NCI-H1048 (cell line): ENCODE measurements around the gene FER1L5.

Experiments
- DNase-seq: peaks from one replicate; lab custom pipeline; 2025; lab: John Stamatoyannopoulos, UW

Gene FER1L5

DNA sequence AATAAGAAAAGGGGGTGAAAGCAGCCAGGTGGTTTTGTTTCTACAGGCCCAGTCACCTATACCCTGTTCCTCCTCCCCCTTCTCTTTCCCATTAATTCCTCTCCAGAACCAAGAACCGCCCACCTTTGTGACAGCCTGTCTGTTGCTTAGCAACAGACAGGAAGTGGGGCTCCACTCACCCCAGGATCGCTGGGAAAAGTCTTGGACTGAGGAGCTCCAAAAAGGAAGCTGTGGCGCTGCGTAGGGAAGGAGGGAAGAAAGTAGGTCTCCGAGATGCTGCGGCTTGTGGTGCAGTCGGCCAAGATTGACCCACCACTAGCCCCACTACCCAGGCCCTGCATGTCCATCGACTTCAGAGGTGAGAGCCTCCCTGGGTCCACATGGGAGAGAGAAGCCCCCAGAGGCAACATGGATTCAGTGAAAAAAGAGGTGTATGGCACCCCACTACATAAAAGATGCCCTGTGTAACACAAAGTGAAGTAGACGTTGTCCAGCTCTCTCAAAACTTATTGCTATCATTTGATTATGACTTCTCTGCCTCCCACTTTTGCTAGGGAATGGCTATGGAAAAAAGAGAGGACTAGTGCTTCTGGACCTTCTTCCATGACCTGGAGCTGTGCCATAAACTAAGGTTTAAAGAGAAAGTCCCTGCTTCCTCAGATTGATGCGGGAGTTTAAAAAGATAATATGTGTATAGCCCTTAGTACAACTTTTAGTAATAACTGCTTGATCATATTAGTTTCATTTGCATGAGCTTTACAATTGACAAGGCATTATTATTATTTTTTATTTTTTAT lies at the start of gene FER1L5:
TSS of gene FER1L5 (plus strand) at position 201 of the 797 bp plus-strand sequence. CDS start at position 274, 73 bp downstream.
- no peak for DNase-seq

DNA sequence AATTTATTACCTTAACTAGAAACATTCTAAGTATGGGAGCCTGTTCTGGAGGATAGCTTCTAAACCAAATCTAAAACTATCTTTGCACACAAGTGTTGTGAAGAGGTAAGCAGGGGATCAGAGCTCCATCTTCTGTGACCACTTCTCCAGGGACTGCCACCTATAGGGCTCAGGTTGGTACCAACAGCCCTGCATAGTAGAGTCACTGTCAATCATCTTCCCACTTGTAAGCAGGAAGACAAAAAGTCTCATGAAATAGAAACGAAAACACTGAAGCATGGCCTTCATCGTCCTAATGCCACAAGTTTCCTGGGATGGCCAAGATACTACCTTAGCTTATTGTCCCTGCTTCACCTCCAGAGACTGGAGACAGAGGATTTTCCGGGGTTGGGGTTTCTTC lies 48.3 kb upstream of the FER1L5 start:
- no peak for DNase-seq

DNA sequence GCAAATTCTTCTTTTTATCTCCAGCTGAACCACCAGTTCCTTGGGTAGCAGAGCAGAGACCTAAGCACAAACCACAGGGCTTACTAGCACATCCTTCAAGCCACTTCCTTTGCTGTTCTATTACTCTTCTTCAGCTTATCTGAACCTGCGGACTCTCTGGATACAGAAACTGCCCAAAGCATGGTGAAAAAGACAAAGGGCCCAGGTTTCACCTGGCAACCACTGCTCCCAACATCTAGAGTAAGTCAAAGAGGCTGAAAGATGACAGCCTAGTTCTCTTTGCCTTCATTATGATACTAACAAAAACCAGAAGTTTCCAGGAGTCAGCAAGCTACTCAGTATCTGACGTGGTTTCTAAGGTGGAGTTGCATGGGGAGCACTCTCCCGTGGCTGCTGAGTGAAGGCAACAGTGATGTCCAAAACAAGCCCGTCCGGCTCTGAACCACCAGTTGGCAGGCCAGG lies 47.8 kb upstream of the FER1L5 start:
- DNase-seq, result no peak

DNA sequence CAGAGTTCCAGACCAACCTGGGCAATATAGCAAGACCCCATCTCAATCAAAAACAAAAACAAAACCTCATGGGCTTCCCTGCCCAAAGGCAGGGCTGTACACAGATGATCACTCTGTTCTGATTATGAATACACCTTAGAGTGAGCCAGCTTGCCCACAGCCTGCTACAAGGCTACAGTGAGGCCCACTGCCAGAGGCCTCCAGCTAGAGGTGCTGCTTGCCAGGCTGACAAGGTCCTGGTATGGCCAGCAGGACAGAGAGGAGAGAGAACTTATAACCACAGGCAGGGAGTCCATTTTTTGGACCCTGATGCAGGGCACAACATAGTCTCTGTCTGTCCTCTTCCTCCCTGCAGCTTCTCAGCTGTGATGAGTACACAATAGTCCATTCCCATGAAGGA lies 46.0 kb upstream of the FER1L5 start:
- no peak for DNase-seq

DNA sequence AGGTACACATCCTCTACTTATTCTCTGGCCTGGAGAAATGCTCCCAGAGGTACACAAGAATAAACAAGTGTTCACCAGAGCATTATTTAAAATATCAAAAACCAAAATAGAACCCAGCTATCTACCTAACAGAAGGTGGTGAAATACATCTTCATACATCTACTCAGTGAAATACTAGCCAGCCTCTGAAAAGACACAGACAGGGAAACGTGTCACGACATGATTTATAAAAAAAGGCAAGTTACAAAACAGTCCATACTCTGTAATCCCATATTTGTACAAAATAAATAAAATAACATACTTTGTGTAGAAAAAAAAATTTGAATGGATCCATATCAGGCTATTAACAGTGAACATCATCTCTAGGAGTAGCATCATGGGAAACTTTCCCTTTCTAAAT lies 42.6 kb upstream of the FER1L5 start:
- DNase-seq, result no peak

DNA sequence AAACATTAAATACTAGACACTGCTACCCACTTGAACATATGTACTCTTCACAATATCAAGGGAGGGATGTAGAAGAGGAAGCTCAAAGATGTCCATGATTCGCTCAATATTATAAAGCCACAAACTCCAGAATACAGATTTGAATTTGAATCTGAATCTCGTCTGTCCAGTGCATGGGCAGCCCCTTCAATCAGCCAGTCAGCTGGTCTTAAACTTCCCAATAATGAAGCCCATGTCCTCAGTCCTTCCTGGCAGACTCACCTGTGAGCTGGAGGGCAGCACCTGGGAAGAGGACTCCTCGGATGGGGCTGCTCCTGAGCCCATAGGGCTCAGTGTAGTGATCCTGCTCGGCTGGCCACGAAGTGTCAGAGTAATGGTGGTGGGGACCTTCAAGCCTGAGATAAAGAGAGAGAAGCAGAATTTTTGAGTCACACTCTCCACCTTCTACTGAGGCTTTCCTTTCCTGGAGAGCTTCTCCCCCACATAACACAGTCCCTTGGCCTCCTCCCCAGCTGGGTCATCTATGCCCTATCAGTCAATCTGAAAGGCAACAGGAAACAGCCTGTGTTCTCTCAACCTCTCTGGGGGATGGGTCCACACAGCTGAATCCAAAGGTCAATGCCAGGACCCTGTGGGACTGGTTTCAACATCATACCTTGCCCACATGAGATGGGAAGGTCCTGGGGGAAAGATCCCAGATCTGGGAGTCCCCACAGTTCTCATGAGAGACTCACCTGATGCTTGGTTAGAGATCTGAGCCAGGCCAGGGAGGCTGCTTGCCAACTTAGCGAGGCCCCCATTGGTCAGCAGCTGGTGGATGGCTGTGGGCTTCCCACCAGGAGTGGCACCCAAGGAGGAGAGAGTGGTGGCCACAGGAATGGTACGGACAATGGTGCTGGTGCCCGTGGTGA lies 40.9 kb upstream of the FER1L5 start:
- DNase-seq, result no peak

DNA sequence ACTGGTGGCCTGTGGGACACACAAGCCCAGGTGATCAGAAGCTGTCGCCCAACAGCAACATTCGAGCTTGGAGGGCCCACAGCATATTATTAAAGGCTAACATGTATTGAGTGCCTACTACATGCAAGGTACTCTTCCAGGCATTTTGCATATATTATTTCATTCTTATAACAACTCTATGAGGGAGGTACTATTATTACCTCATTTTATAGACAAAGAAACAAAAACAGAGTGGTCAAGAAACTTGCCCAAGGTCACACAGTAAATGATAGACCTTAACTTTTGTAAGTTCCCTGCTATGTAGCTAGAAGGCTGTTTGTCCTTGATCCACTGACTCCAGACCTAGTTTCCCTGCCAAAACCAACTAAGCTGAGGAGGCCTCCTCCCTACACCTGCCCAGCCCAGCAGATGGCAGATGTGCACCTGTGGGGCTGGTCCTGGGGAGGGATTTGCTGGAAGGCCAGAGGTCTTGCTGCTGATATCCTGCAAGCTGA lies 40.2 kb upstream of the FER1L5 start:
- no peak for DNase-seq

DNA sequence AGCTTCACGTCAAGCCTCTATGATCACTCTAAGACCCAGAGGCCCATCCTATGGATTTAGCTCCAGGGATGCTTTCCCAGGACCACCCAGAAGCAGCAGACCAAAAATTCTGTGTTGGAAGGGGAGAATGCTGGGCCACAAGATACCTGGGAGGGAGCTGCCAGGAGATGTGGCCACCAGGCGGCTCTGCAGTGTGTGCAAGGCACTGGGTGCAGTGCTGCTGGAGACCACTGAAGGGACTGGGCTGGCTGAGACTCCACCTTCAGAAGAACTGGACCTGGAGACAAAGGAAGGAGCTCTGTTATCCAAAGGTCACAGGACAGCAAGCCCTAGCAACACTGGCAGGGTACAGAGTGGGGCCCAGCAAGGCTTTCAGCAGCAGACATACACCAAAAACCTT lies 38.5 kb upstream of the FER1L5 start:
- DNase-seq, result no peak

DNA sequence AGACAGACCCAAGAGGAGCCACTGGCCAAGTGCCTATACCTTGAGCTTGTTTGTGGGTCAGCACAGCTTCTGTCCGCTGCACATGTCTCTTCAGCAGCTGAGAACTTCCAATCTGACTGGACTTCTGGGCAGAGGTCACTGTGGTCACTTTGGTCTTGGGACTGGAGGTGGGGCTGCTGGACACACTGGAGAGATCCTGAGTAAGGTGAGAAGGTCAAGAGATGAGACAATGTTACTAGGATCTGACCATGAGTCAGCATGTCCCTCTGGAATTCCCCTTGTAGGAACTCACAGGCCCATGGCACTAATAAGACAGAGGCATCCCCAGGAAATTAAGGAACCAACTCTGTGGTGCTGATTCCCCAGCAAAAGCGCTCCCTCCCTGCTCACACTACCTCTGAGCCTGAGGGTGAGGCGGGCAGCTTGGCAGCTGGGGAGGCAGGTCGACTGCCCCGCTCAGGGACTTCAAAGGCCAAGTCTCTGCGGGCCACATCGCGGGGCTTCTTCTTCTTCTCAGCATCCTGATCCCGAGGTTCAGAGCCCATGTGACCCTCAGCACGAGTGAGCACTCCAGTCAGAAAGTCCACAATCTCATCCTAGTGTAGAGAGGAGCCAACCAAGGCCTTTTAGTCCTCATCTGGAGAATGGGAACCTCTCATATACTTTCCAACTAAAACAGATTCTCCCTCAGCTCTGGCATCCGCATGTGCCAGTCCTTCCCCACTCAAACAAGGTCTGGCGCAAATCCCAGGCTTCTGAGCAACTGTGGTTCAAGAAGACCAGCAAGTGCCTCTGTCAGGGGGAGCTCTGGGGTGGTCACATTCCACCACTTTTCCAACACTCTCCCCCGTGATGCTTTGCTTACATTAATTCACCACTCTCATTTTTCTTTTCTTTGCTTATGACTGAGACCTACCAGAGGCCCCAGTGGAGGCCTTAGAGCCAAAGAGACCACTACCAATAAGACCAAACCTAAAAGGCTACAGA lies 33.8 kb upstream of the FER1L5 start:
- no peak for DNase-seq

DNA sequence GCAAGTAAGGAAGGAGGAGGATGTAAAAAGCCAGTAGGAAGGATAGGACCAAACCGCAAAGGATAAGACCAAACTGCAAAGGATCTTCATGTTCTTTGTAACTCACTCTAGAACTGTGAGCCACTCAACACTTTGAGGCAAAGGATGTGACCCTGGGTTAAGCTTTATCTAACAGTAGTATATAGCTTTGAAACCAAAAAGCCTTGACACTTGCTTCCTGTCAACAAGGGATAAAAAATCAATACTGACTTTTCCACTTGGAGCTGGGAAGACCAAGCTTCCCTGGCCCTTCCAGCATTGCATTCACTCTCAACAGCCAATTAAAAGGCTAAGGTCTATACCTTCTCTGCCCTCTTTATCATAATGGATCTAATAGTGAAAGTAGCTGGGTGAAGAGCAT lies 26.4 kb upstream of the FER1L5 start:
- no peak for DNase-seq

DNA sequence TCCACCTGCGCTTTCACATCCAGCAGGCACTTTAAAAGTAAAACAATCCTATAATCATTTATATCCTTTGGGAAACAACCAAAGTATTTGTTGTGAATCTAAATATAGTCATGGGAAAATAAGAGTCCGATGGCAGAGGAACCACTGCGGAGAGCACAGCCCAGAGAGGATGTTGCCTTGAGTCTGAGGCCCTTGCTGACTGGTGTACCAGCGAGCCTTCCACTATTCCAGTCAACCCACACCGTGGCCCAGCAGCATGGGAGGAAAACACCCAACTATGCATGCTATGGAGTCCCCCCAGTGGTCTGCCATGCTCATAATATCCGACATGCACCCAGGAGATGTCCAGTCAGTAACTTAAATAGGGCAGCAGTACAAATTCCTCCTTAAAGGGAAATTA lies 26.0 kb upstream of the FER1L5 start:
- DNase-seq, result no peak

DNA sequence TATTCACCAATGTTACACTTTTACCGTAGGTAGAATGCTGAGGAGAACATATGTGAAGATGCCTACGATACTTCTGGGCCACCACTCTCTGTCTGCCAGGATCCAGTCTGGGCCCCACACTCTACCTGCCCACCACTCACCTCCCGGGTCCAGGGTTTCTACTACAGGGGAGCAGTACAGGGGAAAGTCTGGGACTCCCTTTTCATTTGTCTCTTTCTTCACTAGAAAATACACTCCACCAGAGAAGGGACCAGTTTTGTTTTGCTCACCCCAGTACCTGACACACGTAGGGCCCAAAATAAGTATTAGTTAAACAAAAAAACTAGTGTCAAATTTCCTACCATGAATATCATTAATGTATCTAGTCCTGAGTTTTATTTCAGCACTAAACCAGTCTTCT lies 25.6 kb upstream of the FER1L5 start:
- DNase-seq, result no peak

DNA sequence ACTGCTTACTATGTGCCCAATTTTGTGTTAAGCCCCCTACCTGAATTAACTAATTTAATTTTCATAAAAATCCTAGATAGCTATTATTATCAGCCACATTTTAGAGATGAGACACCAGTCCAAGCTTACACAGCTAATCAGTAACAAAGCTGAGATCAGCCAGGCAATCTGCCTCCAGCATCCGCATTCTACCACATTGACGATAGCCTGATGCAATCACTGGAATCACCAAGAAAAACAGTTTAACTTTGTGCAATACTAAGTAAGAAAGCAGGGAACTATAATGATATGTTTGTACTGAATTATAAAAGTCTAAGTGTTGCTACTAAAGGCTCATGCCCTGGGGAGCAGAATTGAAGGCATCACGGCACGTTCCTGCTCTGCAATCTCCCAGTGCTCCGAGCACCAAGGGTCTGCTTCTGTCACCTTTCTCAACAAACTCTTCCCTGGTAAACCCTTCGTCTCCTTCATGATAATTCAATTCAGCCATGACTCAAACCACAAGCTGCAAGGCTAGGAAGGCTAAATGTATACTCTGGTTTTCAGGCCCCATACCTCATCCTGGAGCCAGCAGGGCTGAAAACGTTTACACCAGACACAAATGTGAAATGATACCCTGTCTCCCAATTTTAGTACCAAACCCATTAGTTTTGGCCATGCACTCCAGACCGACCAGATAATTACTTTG lies 23.8 kb upstream of the FER1L5 start:
- DNase-seq, result no peak

DNA sequence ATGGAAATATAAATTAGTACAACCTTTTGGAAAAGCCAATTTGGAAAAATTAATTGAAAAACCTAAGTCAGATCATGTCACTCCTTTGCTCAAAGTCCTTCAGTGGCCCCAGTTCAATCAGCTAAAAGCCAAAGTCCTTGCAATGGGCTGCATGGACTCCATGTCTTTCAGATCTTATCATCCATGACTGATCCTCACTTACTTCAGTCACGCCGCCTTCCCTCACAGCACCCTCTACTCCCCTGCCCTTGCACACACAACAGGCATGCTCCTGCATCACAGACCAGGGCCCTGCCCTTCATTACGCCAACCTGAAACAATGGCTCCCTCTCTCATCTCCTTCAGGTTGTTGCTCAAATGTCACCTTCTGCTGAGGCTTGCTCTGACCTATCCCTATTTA lies 20.0 kb upstream of the FER1L5 start:
- no peak for DNase-seq

DNA sequence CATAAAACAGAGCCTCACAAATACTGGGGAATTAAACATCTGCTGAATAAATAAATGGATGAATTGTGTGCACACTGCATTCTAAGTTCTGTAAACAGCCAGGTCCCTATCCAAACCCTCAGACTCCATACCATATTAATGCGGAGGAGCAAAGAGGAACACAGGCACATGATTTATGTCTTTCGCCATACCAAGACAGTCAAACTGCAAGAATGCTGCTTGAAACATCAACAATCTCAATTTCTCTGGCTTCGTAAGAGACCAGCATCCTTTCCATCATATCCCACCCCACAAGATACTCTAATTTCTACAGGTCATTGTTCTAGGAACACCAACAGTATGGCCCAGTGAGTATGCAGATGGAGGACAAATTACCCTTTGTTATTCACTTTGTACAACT lies 19.4 kb upstream of the FER1L5 start:
- DNase-seq, result no peak

DNA sequence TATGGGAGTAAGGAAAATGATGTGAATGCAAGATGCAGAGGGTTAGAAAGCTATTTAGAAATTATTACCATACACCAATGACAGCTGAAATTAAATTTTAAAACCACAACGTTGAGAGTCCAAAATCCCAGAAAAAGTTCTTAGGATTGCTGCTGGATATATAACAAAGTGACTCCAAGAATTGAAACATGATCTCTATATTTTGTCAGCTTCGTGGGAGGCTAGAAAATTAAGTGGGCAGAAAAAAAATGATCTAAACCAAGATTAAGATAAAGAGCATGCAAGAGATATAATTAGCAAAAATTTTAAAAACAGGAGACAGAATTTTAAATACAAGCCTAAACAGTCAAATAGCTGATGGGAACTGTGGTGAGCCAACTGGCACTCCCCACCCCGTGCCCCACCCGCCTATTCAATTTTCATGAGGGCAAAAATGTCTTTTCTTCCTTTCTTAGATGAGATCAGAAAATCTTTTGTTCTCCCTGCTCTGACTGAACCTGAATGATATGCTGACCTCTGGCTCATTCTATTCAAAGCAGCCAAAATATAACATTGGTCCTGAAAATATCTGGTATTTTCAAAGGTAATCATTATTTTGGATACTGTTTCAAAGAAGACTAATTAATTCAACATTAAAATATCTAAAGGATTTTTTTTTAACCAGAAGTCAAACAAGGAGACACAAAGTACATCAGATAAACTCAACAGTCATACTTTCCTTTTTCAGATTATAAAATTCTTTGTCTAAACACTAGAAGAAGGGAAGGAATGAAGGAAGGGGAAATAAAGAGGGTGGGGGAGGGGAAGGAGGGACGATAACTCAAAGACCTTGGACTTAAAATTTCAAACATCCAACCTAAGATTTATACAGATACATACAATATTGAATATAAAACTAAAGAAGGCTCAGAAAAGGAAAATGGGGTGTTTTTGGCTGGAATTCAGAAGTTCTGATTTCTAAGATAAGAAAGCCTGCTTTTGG lies 16.7 kb upstream of the FER1L5 start:
- DNase-seq, result no peak

DNA sequence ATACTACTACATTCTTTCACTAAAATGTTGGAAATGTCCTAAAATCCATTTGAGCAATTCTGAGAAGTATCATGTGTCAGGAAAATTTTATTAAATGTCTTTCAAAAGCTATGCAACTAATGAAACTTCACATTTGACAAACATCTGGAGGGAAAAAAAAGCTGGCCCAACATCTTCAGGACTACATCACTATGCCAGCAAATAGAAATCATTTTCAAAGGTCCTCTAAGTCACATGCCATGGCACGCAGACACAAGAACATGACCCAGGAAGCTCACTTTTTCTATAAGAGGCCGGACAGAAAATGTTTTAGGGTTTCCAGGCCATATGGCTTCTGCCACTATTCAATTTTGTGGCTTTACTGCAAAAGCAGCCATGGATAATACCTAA lies 16.0 kb upstream of the FER1L5 start:
- DNase-seq, result no peak

DNA sequence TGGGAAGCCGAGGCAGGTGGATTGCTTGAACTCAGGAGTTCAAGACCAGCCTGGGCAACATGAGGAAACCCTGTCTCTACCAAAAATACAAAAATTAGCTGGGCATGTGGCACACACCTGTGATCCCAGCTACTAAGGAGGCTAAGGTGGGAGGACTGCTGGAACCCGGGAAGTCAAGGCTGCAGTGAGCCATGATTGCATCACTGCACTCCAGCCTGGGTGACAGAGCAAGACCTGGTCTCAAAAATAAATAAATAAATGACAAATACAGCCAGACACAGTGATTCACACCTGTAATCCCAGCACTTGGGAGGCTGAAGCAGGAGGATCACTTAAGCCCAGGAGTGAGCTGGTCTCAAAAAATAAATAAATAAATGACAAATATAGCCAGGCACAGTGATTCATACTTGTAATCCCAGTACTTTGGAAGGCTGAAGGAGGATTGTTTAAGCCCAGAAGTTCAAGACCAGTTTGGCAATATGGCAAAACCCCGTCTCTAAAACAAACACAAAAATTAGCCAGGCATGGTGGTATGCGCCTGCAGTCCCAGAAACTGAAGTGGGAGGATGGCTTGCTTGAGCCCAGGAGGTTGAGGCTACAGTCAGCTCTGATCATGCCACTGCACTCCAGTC lies 10.6 kb upstream of the FER1L5 start:
- DNase-seq, result no peak

DNA sequence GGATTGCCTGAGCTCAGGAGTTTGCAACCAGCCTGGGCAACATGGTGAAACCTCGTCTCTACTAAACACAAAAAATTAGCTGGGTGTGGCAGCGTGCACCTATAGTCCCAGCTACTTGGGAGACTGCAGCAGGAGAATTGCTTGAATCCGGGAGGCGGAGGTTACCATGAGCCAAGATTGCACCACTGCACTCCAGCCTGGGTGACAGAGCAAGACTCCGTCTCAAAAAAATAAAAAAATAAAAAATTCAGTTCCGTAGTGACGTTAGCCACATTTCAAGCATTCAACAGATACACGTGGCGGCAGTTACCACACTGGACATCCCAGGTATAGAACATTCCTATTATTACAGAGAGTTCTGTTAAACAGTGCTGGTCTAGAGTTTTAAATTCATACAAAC lies 8.9 kb upstream of the FER1L5 start:
- DNase-seq, result no peak
